Brain microvascular endothelial cell (primary cell): ENCODE results near the gene EHD4.

Experiments
- DNase-seq: peaks from one replicate; pipeline ENCODE4 v3.0.0-alpha.2; 2020
- H3K27ac ChIP-seq: fragments of 250-450 bp; sonication (Bioruptor Pico); 2 replicates; pipeline ENCODE4 v1.5.1; 2020; ENCODE audit warnings: mild to moderate bottlenecking, moderate library complexity
- H3K27me3 ChIP-seq: fragments of 250-450 bp; sonication (Bioruptor Pico); replicated peaks from 2 replicates; pipeline ENCODE4 v1.5.1; 2020; ENCODE audit warnings: mild to moderate bottlenecking
- H3K36me3 ChIP-seq: fragments of 250-450 bp; sonication (Bioruptor Pico); replicated peaks from 2 replicates; pipeline ENCODE4 v1.5.1; 2020; ENCODE audit warnings: mild to moderate bottlenecking
- H3K4me3 ChIP-seq: 2 replicates; pipeline ENCODE4 v1.5.1; 2011; ENCODE audit warnings: low read depth, mild to moderate bottlenecking, control low read depth, low read length, moderate library complexity
- CTCF ChIP-seq: IDR thresholded peaks from 2 replicates; pipeline ENCODE4 v1.5.1; 2011; ENCODE audit warnings: low read depth, mild to moderate bottlenecking, moderate library complexity, low read length, control low read depth, inconsistent platforms; ENCODE audit errors: missing control alignments
- in situ Hi-C: cut with HindIII; loops from 2 replicates; pipeline ENCODE4 v1.10.0; 2017; ENCODE audit warnings: low sequenced_read_pairs, low pct_ligation_motif_present

The EHD4 gene

GRCh38 chr15:41918506-41919126, 53.7 kb downstream of the EHD4 start:
- Histone ChIP-seq H3K27ac (no peak overlapping the region), H3K4me3 (no peak overlapping the region), H3K27me3 (no peaks in the 10 kb centered on the region), H3K36me3 (peaks cover 13% of the 10 kb centered on the region)
- in situ Hi-C loops = no loop called here
- no peak for DNase-seq
- no peak for TF ChIP-seq CTCF

DNA sequence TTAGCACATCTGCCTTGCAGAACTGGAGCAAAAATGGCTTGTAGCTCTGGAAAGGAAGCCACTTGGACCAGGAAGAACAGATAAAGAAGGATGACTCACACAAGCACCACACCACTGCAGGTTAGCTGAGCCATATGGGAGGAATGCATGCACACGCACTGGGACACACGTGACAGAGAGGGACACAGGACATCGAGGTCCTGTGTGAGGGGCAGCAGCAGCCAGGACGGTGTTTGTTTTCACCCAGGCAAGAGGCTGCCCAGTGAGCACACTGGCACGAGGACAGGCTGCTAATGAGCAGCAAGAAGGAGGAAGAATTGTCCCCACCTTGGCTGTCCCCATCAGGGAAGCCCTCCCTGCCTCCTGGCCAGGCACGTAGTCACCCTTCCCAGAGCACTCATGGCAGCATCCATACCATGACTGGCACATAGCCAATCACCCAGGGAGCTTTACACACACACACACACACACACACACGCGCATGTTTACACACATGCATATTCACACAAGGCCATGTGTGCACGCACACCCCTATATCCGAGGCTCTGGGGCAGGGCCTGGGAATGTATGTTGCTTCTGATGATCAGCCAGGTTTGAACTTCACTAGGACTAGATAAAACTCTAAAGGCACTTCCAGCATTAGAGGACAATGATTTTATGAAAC, 54.5 kb downstream of the EHD4 start:
- peak; percentile 77 for DNase-seq
- H3K27ac ChIP-seq = no peak overlapping the region
- no peak for TF ChIP-seq CTCF

GRCh38 chr15:41915255-41915994, 56.9 kb downstream of the EHD4 start:
- no peak for TF ChIP-seq CTCF
- in situ Hi-C loops = no loop called here
- Histone ChIP-seq H3K4me3 (no peak overlapping the region), H3K36me3 (peaks cover 18% of the 10 kb centered on the region), H3K27ac (no peak overlapping the region), H3K27me3 (no peaks in the 10 kb centered on the region)
- no peak for DNase-seq

More for the DNA sequence above, 54.5 kb downstream of the EHD4 start:
- in situ Hi-C loops = no loop called here
- Histone ChIP-seq H3K4me3 (no peak overlapping the region), H3K27me3 (no peaks in the 10 kb centered on the region), H3K36me3 (peaks cover 13% of the 10 kb centered on the region)

- DNase-seq = no peak
- H3K27ac ChIP-seq = no peak overlapping the region
- no peaks in the 10 kb centered on the region for H3K27me3 ChIP-seq
- in situ Hi-C loops = no loop called here
- TF ChIP-seq CTCF = no peak
- H3K36me3 ChIP-seq = peaks cover 22% of the 10 kb centered on the region
- no peak overlapping the region for H3K4me3 ChIP-seq
These were observed 57.9 kb downstream of the EHD4 start for GRCh38 chr15:41914411-41914810.

DNA sequence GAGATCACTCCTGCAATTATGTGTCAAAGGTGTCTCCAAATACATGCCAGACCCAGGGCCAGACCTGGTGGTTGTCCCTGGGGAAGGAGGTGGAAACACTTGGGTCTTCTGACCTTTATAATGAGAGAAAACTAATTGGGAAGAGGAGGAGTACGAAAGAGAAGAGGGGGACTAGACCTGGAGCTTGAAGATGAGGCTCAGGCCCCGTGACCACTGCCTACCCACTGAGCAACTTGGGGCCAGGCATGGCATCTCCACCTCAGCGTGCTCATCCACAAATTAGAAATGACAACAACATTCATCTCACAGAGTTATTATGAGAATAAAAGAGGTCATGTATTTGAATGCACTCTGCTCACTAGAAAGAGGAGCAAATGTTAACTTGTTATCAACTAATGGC, 59.1 kb downstream of the EHD4 start:
- Histone ChIP-seq H3K27ac (no peak overlapping the region), H3K36me3 (peaks cover 26% of the 10 kb centered on the region), H3K27me3 (no peaks in the 10 kb centered on the region), H3K4me3 (no peak overlapping the region)
- no peak for TF ChIP-seq CTCF
- in situ Hi-C loops = no loop called here
- DNase-seq = no peak
